ENCODE data around the gene SBNO2.

- TF ChIP-seq, protein P1, sequence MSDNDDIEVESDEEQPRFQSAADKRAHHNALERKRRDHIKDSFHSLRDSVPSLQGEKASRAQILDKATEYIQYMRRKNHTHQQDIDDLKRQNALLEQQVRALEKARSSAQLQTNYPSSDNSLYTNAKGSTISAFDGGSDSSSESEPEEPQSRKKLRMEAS (IDR thresholded peaks at IDR 0.05; ENCODE audit: low read depth) = no peak
- TF ChIP-seq NFIC (IDR thresholded peaks at IDR 0.05; ENCODE audit: borderline replicate concordance) (no peak), YY1 (IDR thresholded peaks at IDR 0.05; ENCODE audit: low read depth) (no peak), REST (IDR thresholded peaks at IDR 0.05; ENCODE audit: low read depth, low read length) (no peak), TAF1 (IDR thresholded peaks at IDR 0.05; ENCODE audit: borderline replicate concordance, low read depth, low read length) (no peak), CHD2 (IDR thresholded peaks at IDR 0.05; ENCODE audit: low read length, partially characterized antibody) (no peak), GABPA (IDR thresholded peaks at IDR 0.05; ENCODE audit: low read depth) (no peak)
- TF ChIP-seq, protein P2, sequence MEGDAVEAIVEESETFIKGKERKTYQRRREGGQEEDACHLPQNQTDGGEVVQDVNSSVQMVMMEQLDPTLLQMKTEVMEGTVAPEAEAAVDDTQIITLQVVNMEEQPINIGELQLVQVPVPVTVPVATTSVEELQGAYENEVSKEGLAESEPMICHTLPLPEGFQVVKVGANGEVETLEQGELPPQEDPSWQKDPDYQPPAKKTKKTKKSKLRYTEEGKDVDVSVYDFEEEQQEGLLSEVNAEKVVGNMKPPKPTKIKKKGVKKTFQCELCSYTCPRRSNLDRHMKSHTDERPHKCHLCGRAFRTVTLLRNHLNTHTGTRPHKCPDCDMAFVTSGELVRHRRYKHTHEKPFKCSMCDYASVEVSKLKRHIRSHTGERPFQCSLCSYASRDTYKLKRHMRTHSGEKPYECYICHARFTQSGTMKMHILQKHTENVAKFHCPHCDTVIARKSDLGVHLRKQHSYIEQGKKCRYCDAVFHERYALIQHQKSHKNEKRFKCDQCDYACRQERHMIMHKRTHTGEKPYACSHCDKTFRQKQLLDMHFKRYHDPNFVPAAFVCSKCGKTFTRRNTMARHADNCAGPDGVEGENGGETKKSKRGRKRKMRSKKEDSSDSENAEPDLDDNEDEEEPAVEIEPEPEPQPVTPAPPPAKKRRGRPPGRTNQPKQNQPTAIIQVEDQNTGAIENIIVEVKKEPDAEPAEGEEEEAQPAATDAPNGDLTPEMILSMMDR (IDR thresholded peaks at IDR 0.05) = no peak
These were observed 51.1 kb downstream of the SBNO2 start for GRCh38 chr19:1122972-1123363.

Measured in SK-N-SH (cell line).